ENCODE data around the gene INTS7. TPM values are rescaled to one million over a fixed set of nuclear protein-coding genes. Genes with fewer than 3 reads are reported as not detected.

The INTS7 gene
- total and polyA plus RNA-seq, 9 of the 15 experiments (the other 6 are each of a cell fraction or from before 2014, with no cell fraction given) = 27.3 to 68.4 (median 40.4) TPM

GRCh38 chr1:211928993-211929637 lies 106.2 kb downstream of the INTS7 start:
- DNase-seq (ENCODE audit: extremely low read depth in 1 of 4, low spot score in 3 of 4) (peak; percentile 49 to 74 (median 58)), ATAC-seq (peak; percentile 74), FAIRE-seq (peak; percentile 88)
- no peaks in the 10 kb centered on the region for H3K79me2 ChIP-seq (ENCODE audit: control insufficient read depth, insufficient read depth, low read length)
- H3K4me1 ChIP-seq (replicated peaks in 1 of 2; ENCODE audit: control insufficient read depth in 2 of 2, insufficient read depth in 2 of 2, low read length in 2 of 2) = peaks cover 7 to 45% of the 10 kb centered on the region in 2 experiments; a peak in 4 of 5 replicates
- H2AFZ ChIP-seq (ENCODE audit: low read depth, low read length) = peak overlapping the region; percentile 93
- H3K9ac ChIP-seq (ENCODE audit: insufficient read depth in 1 of 2, low read depth in 2 of 2, low read length in 2 of 2) = peak overlapping the region in 1 of 2 experiments; percentile 9; a peak in 2 of 4 replicates
- H3K9me3 ChIP-seq (replicated peaks; ENCODE audit: control insufficient read depth, insufficient read depth, low read depth, low read length) = no peaks in the 10 kb centered on the region
- CTCF ChIA-PET (ENCODE audit: low intra/inter-chr PET ratio) = no interaction called here
- BruUV-seq (replicated peaks) = no TSS peak
- no peaks in the 10 kb centered on the region for H3K9me1 ChIP-seq (ENCODE audit: control insufficient read depth, insufficient read depth, low read length)
- peak overlapping the region; percentile 49 for H3K4me2 ChIP-seq (ENCODE audit: insufficient read depth, low read length)
- 34% methylated on average over 9 of the region's 9 CpGs for WGBS (ENCODE audit: insufficient coverage, low coverage, missing lambda C conversion rate)
- peak overlapping the region; percentile 68 for H3K27ac ChIP-seq (ENCODE audit: extremely low read depth, low read depth, low read length)
- H3K27me3 ChIP-seq (ENCODE audit: control insufficient read depth in 2 of 2, insufficient read depth in 2 of 2, low read length in 2 of 2) = no peaks in the 10 kb centered on the region
- intact Hi-C loops (cut with micrococcal nuclease) = no loop called here
- no peaks in the 10 kb centered on the region for H4K20me1 ChIP-seq (replicated peaks; ENCODE audit: control insufficient read depth, insufficient read depth, low read length)
- no peaks in the 10 kb centered on the region for H3K36me3 ChIP-seq (ENCODE audit: control insufficient read depth, insufficient read depth, low read length)
- POLR2A ChIA-PET = interaction anchor here (0.6 to 2.2 kb wide), 8 partner anchors 9 to 253 kb away, joined by 3 to 10 read pairs (median 4); partner anchors contain the start of gene INTS7
- in situ Hi-C loops (cut with MboI) = no loop called here
- H3K4me3 ChIP-seq = no peak overlapping the region
- peak; percentile 75 for TF ChIP-seq ETV1 (tag; conservative IDR thresholded peaks at IDR 0.05; ENCODE audit: low read depth)
- TF ChIP-seq BRD4 (IDR thresholded peaks at IDR 0.05) = 0 out of 2 replicates have a peak, but pooled peaks have one; percentile 76
- TF ChIP-seq TOE1 (IDR thresholded peaks at IDR 0.05; ENCODE audit: borderline replicate concordance) = no peak
- TF ChIP-seq TOE1 (CRISPR knock-in tag; IDR thresholded peaks at IDR 0.05; ENCODE audit: borderline replicate concordance, low read depth) = no peak
- TF ChIP-seq POLR2AphosphoS5 (IDR thresholded peaks at IDR 0.05; ENCODE audit: control insufficient read depth, insufficient read depth, low read depth, low read length) = no peak
- TF ChIP-seq TRIM24 (IDR thresholded peaks at IDR 0.05) = peak; percentile 33 to 48; a peak in 2 of 4 replicates
- peak; percentile 50 for TF ChIP-seq TBP (optimal IDR thresholded peaks at IDR 0.05; ENCODE audit: low read depth, low read length)
- TF ChIP-seq, protein P1, sequence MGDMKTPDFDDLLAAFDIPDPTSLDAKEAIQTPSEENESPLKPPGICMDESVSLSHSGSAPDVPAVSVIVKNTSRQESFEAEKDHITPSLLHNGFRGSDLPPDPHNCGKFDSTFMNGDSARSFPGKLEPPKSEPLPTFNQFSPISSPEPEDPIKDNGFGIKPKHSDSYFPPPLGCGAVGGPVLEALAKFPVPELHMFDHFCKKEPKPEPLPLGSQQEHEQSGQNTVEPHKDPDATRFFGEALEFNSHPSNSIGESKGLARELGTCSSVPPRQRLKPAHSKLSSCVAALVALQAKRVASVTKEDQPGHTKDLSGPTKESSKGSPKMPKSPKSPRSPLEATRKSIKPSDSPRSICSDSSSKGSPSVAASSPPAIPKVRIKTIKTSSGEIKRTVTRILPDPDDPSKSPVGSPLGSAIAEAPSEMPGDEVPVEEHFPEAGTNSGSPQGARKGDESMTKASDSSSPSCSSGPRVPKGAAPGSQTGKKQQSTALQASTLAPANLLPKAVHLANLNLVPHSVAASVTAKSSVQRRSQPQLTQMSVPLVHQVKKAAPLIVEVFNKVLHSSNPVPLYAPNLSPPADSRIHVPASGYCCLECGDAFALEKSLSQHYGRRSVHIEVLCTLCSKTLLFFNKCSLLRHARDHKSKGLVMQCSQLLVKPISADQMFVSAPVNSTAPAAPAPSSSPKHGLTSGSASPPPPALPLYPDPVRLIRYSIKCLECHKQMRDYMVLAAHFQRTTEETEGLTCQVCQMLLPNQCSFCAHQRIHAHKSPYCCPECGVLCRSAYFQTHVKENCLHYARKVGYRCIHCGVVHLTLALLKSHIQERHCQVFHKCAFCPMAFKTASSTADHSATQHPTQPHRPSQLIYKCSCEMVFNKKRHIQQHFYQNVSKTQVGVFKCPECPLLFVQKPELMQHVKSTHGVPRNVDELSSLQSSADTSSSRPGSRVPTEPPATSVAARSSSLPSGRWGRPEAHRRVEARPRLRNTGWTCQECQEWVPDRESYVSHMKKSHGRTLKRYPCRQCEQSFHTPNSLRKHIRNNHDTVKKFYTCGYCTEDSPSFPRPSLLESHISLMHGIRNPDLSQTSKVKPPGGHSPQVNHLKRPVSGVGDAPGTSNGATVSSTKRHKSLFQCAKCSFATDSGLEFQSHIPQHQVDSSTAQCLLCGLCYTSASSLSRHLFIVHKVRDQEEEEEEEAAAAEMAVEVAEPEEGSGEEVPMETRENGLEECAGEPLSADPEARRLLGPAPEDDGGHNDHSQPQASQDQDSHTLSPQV (IDR thresholded peaks at IDR 0.05) = peak; percentile 80
- peak in 1 of 2 experiments; percentile 66; a peak in 2 of 3 replicates for TF ChIP-seq CBX3 (IDR thresholded peaks at IDR 0.05; ENCODE audit: borderline replicate concordance in 1 of 2, low read length in 2 of 2)
- peak; percentile 25; the same call in 1 of the 2 replicates for TF ChIP-seq DMBX1 (CRISPR knock-in tag; IDR thresholded peaks at IDR 0.05; ENCODE audit: borderline replicate concordance)
- TF ChIP-seq ZNF384 (IDR thresholded peaks at IDR 0.05; ENCODE audit: low read depth, low read length) = no peak

All from K562 (cell line).